Lower leg skin (tissue), 4 donors: ENCODE measurements around the gene POC1B. TPM values are rescaled to one million over a fixed set of nuclear protein-coding genes. Genes with fewer than 3 reads are reported as not detected.
"Not testable (repeated sequence)": the region's sequence is repeated elsewhere in the genome, so short reads cannot be mapped to it uniquely, and the experiment has no call there.

Experiments used
- DNase-seq, 2 donors: peaks; one replicate each; pipeline ENCODE4 v3.0.0-alpha.2; 2019; ENCODE audit warnings: low spot score in 2 of 2
- H3K4me3 ChIP-seq: fragments of 200-600 bp; sonication (generic); 2 replicates; pipeline ENCODE4 v1.5.1; 2017; ENCODE audit warnings: mild to moderate bottlenecking, low read depth; ENCODE audit not compliant: poor library complexity, severe bottlenecking
- POLR2A ChIP-seq, 2 donors: fragments of 450-650 bp; IDR thresholded peaks; one replicate each; pipeline ENCODE4 v1.6.1; 2016 to 2017; ENCODE audit warnings: antibody characterized with exemption in 2 of 2, mild to moderate bottlenecking in 1 of 2, moderate library complexity in 1 of 2
- WGBS, 2 donors: methylation state at CpG; one replicate each; pipeline ENCODE4 v1.1.5; 2018; 5-methylcytosine and 5-hydroxymethylcytosine counted together
- intact Hi-C: fragments of 100-400 bp; cut with DNase I; formaldehyde crosslinking; loops from one replicate; pipeline ENCODE4 v1.15.0; 2023; ENCODE audit warnings: low total_unique reads
- total RNA-seq, 4 donors: library from RNA; depleted of rRNA; stranded (reverse); fragments of >200 nt; gene quantifications; one replicate each; pipeline ENCODE4 v1.1.0, GENCODE V29; 2016
- TF ChIP-seq, protein P1 (sequence below), 3 donors: fragments of 450-650 bp; IDR thresholded peaks; one replicate each; pipeline ENCODE4 v1.5.1; 2016; ENCODE audit warnings: antibody characterized with exemption in 3 of 3, mild to moderate bottlenecking in 3 of 3, moderate library complexity in 2 of 3

POC1B gene
- total RNA-seq, 4 donors from 2014 or later: 10.5 to 15.9 (median 14.7) TPM

DNA sequence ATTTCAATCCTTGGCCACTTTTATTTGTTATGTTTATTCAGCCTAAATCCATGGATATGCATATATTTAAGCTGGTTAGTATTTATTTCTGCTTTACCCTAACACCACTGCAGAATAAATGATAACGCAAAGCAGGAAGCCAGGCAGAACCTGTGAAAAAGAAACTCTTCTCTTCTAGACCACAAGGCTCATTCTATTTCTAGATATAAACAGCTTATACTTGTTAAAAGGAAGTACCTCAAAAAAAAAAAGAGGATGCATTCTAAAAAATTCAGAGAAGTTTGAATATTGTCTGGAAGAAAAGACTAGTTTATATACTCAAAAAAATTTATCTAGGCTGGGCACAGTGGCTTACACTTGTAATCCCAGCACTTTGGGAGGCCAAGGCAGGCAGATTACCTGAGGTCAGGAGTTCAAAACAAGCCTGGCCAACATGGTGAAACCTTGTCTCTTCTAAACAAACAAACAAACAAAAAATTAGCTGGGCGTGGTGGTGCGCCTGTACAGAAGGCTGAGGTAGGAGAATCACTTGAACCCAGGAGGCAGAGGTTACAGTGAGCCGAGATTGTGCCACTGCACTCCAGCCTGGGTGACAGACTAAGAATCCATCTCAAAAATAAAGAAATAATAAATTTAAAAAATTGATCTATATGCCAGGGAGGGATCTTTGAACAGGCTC is 57.1 kb downstream of the POC1B start:
- no peak for TF ChIP-seq POLR2A (IDR thresholded peaks at IDR 0.05)
- TF ChIP-seq, protein P1, sequence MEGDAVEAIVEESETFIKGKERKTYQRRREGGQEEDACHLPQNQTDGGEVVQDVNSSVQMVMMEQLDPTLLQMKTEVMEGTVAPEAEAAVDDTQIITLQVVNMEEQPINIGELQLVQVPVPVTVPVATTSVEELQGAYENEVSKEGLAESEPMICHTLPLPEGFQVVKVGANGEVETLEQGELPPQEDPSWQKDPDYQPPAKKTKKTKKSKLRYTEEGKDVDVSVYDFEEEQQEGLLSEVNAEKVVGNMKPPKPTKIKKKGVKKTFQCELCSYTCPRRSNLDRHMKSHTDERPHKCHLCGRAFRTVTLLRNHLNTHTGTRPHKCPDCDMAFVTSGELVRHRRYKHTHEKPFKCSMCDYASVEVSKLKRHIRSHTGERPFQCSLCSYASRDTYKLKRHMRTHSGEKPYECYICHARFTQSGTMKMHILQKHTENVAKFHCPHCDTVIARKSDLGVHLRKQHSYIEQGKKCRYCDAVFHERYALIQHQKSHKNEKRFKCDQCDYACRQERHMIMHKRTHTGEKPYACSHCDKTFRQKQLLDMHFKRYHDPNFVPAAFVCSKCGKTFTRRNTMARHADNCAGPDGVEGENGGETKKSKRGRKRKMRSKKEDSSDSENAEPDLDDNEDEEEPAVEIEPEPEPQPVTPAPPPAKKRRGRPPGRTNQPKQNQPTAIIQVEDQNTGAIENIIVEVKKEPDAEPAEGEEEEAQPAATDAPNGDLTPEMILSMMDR (IDR thresholded peaks at IDR 0.05): no peak
- intact Hi-C loops: no loop called here
- no peak for DNase-seq
- H3K4me3 ChIP-seq: no peak overlapping the region
- 90 to 91% methylated on average over 4 of the region's 4 CpGs for WGBS, 2 donors

DNA sequence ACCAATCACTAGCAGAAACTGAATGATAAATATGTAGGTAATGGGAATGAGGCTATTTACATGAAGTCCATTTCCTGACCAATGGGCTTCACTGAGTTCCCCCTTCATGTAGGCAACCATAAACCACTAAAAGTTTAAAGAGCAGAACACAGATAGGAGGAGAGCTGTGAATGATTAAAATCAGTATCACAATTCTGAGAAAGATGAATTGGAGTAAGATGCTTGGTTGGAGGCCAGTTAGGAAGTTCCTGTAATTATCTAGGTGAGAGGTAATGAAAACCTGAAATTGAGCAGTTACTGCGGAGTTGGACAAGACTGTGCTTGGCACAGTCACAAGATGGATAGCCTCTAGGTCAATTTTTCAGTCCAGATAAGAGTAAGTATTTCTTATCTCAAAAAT is 57.8 kb downstream of the POC1B start:
- WGBS, 2 donors: 59 to 65% methylated on average over 1 of the region's 1 CpG
- TF ChIP-seq, protein P1 (IDR thresholded peaks at IDR 0.05): no peak
- TF ChIP-seq POLR2A (IDR thresholded peaks at IDR 0.05): no peak
- intact Hi-C loops: no loop called here
- no peak overlapping the region for H3K4me3 ChIP-seq
- no peak for DNase-seq

GRCh38 chr12:89464974-89465592 is 60.8 kb downstream of the POC1B start:
- intact Hi-C loops: no loop called here
- H3K4me3 ChIP-seq: no peak overlapping the region
- WGBS, 2 donors: 75 to 84% methylated on average over 4 of the region's 4 CpGs
- no peak for TF ChIP-seq POLR2A (IDR thresholded peaks at IDR 0.05)
- TF ChIP-seq, protein P1 (IDR thresholded peaks at IDR 0.05): no peak
- DNase-seq: no peak

GRCh38 chr12:89461649-89462612 is 63.9 kb downstream of the POC1B start:
- intact Hi-C loops: no loop called here
- no peak overlapping the region for H3K4me3 ChIP-seq
- no peak for TF ChIP-seq POLR2A (IDR thresholded peaks at IDR 0.05)
- TF ChIP-seq, protein P1 (IDR thresholded peaks at IDR 0.05): no peak
- DNase-seq: no peak
- 19 to 24% methylated on average over 6 of the region's 6 CpGs for WGBS, 2 donors

DNA sequence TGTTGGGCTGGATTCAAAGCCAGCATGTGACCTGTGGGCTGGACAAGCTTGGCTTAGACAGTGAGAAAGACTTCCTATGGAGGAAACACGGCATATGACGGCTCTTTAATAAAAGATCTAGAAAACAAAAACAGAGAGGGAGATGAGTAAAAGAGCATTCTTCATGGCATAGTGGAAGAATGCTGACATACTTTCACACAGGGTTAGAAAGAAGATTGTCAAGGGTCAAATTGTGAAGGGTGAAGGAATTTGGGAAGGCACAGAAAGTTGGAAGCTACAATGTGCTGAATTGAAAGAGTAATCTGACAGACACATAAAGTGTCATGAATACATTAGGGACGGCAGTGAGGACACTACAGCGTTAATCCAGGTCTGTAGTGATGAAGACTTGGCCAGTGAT is 64.7 kb downstream of the POC1B start:
- intact Hi-C loops: no loop called here
- TF ChIP-seq, protein P1 (IDR thresholded peaks at IDR 0.05): no peak
- no peak for TF ChIP-seq POLR2A (IDR thresholded peaks at IDR 0.05)
- no peak for DNase-seq
- WGBS, 2 donors: 65 to 68% methylated on average over 4 of the region's 4 CpGs
- no peak overlapping the region for H3K4me3 ChIP-seq

DNA sequence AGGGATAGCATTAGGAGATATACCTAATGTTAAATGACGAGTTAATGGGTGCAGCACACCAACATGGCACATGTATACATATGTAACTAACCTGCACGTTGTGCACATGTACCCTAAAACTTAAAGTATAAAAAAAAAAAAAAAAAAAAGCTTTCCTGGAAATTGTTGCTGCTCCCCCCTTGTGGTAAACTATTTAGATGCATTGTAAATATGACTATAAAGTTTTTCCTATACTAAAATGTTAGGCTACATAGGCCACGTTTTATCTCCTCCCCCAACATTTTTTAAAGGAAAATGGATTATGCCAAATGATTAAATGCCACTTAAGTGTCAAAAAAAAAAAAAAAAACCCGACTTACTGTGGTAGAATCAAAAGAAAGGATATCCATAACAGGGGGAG is 66.6 kb downstream of the POC1B start:
- intact Hi-C loops: loop anchor here (5.0 kb wide), 1 partner anchor 407 kb away; no protein-coding TSS in a partner anchor

More for the DNA sequence above, 66.6 kb downstream of the POC1B start:
- 45 to 61% methylated on average over 4 of the region's 4 CpGs for WGBS, 2 donors
- DNase-seq, H3K4me3 ChIP-seq: not testable (repeated sequence)
